ENCODE results near the gene MFAP2. TPM values are rescaled to one million over a fixed set of nuclear protein-coding genes. Genes with fewer than 3 reads are reported as not detected.

MFAP2 gene
- total RNA-seq, 2 experiments from 2014 or later = not detected

DNA sequence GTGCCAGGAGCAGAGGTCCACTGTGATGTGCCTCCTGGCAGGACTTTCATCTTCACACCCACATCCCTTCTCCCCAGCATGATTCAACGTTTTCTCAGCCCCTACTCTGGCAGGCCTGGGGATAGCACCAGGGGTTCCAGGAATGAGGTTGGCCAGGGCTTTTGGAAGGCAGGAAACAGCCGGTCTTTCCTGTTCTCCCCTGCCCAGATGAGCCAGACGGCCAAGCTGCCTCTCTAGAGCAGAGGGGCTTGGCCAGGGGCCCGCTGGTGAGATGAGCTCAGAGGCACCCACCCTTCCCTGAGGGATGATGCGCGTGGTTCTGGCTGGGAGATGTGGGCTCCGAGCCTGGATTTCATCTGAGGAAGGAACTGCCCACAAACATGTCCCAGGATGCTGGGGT, 4.3 kb upstream of the MFAP2 start:
- CTCF ChIA-PET = no interaction called here

DNA sequence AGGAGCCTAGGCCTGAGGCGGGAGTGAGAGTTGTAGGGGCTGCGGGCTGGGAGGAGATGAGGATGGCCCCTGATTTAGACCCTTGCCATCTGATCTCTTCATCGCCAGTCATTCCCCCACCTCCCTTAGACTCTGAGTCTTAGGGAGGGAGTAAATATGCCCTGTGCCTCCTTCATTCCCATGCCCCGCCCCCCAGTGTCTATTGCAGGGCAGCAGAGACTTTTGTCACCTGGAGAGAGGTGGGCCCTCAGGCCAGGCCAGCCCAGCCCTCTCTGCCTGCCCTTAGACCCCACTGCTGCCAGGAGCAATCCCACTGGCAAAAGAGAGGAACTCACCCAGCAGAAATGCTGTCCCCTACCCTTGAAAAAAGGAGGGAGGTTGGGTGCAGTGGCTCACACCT, 3.2 kb upstream of the MFAP2 start:
- POLR2A ChIA-PET = no interaction called here
- CTCF ChIA-PET = no interaction called here

More for the DNA sequence above, 4.3 kb upstream of the MFAP2 start:
- POLR2A ChIA-PET = no interaction called here

DNA sequence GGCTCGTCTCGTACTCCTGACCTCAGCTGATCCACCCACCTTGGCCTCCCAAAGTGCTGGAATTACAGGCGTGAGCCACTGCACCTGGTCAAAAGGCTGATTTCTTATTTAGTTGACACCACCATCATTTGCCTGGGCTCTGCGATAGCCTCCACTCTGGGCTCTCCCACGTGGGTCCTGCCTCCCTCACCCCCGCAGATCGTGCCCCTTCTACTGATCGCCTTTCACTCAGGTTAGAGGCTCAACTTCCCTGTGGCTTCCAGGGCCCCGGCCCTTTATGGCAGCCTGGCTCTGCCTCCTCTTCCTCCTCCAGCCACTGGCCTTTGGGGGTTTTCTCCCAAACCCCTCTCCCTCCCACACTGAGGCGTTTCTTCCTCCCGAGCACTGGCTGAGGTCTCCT, 2.5 kb upstream of the MFAP2 start:
- CTCF ChIA-PET = no interaction called here
- POLR2A ChIA-PET = no interaction called here

DNA sequence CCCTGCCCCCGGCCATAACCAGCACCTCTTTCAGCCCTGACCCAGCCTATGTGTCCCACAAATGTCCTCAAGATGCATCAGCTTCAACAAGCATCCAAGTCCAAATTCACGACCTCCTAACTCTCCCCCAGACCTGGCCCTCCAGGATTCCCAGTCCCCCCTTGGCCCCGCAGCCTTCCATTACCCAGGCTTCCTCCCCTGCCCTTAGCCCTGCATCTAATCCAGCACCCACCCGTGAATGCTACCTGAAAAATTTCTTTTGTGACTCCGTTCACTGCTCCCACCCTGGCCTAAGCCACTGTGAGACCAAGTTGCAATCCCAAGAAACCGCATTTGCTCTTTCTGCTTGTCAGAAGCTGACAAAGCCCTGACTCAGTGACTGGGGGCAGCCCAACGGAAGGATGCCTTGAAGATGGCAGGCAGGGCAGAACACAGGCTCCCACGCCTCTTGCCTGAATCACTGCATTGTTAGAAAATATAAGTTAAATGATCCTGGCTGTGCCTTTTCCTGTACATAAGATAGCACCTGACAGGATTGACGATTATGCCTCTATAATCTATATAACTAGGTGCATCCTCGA, 939 bp upstream of the MFAP2 start:
- CTCF ChIA-PET = interaction anchor here (0.7 kb wide), 1 partner anchor 58 kb away, joined by 3 read pairs; no protein-coding TSS in a partner anchor
- POLR2A ChIA-PET = no interaction called here

DNA sequence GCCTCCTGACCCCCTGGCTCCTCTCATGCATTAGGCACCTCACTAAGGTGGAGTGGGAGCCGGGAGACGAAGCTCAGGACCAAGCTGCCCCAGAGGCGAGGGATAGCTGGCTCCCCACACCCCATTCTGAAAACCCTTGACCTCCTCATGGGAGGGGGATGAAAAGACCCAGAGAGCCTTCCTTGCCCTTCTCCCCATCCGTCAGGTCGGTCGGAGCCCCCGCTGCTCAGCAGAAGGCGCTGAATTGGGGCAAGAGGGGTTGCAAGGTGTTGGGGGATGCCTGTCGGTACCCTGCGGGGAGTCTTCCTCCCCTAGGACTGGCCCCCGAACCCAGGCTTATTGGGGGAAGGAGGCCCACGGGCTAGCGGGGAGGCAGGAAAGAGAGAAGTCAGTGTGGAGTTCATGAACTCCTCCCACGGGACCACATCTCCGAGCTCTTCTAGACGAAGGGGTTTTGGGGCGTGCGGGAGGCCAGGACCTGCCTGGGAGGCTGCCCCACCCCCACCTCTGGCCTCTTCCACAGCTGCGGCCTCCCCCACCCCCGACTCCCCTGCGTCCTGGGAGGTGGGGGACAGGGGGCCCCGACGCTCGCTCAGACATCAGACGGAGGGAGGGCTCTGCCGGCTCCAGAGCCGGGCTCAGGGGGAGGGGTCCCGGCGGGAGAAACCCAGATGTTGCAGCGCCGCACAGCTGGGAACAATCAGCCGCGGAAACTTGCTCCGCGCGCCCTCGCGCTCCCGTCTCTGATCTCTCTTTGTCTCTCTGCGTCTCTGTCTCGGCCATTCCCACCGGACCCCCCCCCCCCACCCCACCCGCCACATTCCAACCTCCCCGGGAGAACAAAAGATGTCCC, 719 bp downstream of the MFAP2 start:
- ChIA-PET CTCF (interaction anchor here (1.1 kb wide), 1 partner anchor 24 kb away, joined by 3 read pairs; no protein-coding TSS in a partner anchor), POLR2A (interaction anchor here (0.6 kb wide), 1 partner anchor 18 kb away, joined by 4 read pairs; no protein-coding TSS in a partner anchor)

DNA sequence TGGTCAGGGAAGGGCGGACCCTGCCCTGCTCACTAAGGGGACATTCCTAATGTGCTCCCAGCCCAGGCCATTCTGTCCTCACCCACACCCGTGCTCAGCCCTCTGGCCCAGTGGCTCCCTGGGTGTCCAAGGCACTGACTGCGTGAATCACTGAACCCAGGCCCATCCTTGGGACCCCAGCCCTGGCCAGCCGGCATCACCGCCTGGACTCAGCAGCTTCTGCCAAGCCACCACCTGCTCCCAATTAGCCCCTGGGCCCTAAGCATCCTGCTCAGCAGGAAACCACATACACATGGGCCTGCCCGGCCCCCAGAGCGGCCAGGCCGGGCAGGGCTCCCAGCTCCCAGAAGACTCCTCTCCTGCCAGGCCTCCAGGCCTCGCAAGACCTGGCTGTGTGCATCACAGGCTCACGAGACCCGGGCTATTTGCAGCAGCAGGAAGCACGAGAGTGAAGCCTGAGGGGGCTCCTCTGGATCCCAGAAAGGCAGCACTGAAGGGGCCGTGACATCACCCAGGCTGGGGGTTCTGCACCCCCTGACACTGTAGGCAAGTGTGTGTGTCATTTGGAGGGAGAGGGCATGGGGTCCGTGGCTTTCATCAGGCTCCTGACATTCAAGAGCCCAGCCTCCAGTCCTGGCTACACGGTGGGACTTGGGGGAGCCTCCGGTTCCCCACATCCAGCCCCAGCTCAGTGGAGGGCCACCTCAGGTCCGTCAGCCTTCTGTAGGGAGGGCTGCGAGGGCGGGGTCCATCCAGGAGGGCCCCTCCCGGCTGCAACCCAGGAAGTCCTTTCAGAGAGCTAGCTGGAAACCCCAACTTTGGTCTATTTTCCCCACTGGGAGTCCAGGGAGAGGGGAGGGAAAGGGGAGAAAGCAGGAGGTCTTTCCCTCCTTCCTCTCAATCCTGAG, 1.6 kb downstream of the MFAP2 start:
- ChIA-PET POLR2A (no interaction called here), CTCF (interaction anchor here (1.1 kb wide), 1 partner anchor 23 kb away, joined by 3 read pairs; no protein-coding TSS in a partner anchor)

DNA sequence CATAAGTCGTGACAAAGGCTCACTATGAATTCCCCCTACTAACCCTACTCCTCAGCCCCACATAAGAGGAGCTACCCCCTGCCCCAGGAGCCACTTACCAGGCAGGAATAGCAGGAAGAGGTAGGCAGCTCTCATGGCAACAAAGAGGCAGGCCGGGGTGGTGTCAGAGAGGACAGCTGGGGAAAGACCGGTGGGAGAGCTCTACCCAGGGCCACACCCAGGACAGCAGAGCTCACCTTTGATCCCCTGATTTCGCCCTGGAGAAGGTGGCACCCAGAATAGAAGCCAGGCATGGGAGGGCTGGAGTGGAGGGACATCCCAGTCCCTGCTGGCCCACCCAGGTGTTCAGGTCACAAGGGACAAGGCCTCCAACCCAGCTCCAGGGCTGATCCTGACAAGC, 2.3 kb downstream of the MFAP2 start:
- CTCF ChIA-PET = no interaction called here
- POLR2A ChIA-PET = no interaction called here

DNA sequence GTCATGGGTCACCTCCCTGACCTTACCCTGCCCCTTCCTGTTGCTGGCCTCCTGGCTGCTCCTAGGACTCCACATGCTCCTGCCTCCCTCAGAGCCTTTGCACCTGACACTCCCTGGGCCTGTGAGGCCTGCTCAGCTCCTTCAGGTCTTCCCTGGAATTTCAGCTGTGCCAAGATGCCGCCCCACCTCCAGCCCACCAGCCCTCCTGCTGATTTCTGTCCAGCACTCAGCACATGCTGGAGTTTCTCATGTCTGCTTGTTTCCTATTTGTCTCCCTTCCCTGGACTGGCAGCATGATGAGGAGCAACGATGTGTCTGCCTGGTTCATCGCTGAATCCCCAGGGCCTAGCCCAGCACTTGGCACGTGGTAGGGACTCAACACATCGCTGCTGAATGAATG, 3.0 kb downstream of the MFAP2 start:
- POLR2A ChIA-PET = no interaction called here
- CTCF ChIA-PET = no interaction called here

DNA sequence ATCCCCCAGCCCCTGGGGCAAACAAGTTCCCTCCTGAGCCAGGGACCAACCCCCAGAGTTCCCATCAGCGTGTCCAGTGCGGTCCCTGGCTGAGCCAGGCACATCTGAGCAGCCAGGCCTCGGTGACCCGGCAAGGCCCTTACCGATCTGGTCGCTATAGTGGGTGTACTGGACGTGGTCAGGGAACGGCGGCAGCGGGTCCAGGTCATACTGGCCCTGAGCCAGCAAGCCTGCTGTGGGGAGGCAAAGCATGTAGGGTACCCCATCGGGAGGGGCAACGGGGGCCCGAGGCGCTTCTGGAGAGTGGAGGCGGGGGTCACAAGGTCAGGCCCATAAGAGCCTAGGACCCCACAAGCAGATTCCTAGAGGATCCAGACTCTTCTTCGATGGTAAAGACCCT, 3.5 kb downstream of the MFAP2 start:
- CTCF ChIA-PET = no interaction called here

DNA sequence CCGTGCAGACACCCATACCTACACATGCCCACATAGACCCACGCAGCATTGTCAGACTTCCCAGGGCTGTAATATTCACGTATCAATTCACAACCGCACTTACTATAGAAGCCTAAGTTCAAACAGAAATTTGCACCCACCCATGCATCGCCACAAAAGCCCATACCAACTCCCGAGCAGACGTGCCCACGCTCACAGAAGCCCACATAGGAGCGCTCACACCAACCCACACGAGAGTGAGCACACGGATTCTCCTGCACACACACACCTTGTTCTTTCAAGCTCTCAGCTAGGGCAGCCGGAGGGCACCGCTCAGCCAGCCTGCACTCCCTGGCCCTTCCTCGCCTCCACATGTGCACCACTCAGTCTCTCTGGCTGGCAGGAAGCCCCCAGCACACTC, 4.6 kb downstream of the MFAP2 start:
- POLR2A ChIA-PET = no interaction called here
- CTCF ChIA-PET = no interaction called here

More for the DNA sequence above, 3.5 kb downstream of the MFAP2 start:
- POLR2A ChIA-PET = no interaction called here

DNA sequence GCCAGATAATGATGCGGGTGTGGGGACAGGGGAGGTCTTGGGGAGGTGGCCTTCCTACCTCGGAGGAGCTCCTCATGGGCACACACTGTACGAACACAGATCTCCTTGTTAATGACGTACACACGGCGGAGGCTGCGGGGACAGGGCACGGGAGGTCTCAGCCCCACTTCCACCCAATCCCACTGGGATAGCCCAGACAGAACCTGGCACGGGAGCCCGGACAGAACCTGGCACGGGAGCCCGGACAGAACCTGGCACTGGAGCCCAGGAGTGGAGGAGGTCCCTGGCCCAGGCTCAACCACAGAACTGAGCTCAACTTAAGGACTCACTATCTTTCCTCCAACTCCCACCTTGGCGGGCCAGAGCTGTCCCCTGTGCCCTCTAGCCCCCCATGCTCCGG, 5.2 kb downstream of the MFAP2 start:
- ChIA-PET CTCF (no interaction called here), POLR2A (no interaction called here)

DNA sequence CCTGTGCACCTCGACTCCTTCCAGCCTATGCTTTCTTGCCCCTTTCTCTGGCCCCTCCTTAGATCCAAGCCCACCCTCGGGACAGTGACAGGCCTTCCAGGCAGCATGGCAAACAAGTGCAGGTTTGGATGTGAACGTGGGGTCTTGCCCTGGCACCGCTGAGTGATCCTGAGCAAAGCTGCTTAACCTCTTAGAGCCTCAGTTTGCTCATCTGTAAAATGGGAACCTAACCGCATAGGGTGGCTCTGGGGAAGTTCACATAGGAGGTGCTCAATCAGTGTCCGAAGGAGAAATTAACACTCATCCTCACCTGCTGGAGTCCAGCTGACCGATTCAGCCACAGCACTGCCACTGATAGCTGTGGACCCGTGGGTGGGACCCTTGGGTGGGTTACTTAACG, 7.2 kb downstream of the MFAP2 start:
- CTCF ChIA-PET = no interaction called here
- POLR2A ChIA-PET = no interaction called here

DNA sequence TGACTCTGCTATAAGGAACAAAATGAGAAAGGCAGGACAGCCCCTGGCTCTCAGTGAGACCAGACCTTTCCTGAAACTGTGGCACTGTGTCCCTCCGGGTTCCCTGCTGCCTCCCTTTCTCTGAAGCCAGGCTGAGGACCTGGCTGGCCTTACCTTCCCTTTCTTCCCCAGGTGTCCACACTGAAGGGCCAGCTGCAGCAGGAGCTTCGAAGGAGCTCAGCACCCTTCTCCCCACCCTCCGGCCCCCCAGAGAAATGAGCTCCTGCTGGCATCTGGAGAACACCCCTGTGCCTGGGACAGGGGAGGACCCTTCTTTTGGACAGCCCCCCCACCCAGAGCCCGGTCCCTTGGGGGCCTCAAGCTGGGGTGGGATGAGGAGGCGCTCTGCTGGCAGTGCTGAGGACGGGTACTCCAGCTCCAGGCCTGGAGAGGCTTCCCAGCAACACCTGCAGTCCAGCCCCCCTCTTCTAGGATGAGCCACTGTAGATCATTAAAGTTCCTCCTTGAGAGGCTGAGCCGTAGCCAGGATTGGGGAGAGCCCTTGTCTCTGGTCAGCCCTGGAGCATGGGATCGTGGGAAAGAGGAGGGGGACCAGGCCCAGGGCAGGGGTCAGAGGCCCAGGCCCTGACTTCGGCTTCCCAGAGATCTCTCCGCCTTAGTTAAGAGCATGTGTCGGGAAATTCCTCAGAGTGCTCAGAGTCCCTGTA, 8.1 kb downstream of the MFAP2 start:
- ChIA-PET POLR2A (no interaction called here), CTCF (no interaction called here)

DNA sequence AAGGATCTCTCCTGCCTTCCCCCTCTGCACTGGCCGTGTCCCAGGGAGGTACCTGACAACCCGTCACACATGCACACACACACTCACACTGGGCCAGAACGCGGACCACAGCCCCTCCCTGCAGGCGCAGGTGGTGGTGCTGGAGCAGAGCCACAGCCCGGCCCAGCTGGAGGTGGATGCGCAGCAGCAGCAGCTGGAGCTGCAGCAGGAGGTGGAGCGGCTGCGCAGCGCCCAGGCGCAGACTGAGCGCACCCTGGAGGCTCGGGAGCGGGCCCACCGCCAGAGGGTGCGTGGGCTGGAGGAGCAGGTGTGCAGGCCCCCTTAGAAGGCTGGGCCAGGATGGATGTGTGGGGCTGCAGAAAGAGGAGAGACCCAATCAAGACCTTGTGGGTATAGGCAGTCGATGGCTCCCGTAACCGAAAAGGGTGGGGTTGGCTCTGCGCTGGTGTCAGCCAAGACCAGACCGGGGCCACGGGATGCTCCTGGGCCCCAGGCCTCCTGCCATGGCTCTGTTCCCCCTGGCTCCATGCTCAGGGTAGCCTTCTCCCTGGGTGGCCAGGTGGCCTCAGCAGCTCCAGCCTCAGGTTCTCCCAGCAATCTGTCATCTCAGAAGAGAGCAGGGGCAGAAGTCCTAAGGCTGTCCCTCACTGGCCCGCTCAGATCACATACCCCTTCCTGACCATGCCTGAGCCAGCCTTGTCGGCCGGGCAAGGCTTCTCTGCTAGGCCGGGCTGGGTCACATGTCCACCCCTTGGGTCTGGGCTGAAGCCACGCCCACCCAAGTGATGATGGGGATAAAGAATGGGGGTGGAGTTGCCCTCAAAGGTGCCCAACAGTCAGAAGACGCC, 8.9 kb downstream of the MFAP2 start:
- ChIA-PET POLR2A (no interaction called here), CTCF (no interaction called here)

DNA sequence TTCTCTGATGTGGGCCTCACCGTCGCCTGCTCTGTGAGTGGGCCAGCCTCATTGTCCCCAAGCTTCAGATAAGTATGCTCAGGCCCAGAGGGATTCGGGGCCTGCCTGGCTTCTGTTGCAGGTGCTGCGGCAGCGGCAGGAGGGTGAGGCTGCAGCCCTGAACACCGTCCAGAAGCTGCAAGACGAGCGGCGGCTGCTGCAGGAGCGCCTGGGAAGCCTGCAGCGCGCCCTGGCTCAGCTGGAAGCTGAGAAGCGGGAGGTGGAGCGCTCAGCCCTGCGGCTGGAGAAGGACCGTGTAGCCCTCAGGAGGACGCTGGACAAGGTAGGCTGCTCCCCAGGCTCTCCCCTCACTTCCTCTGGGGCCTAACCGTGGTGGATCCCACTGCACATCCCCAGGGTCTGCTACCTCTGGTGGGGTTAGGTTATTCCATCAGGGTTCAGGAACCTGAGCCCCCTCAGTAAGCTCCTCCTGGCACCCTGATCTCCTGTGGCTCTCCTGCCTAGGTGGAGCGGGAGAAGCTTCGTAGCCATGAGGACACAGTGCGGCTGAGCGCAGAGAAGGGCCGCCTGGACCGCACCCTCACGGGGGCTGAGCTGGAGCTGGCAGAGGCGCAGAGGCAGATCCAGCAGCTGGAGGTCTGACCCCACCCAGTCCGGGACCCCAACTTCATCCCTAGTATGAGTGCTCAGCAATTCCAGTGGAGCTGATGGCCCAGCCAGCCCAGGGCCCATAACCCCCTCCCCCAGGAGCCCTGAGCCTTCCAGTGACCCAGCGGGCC, 10.1 kb downstream of the MFAP2 start:
- POLR2A ChIA-PET = no interaction called here

DNA sequence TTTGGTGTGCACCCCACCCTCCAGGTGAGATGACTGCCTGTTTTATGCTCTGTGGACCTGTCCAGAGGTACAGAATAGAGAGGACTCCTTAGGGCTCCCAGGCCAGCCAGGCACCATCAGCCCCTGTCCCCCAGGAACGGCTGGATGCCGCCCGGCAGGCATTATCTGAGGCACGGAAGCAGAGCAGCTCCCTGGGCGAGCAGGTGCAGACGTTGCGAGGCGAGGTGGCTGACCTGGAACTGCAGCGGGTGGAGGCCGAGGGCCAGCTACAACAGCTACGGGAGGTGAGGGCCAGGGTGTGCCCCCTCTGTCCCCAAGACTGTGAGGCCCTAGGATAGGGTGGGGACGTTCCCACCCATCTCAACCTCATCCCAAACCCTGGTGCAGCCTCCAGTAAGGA, 10.8 kb downstream of the MFAP2 start:
- POLR2A ChIA-PET = no interaction called here
- CTCF ChIA-PET = no interaction called here

More for the DNA sequence above, 10.1 kb downstream of the MFAP2 start:
- CTCF ChIA-PET = no interaction called here

DNA sequence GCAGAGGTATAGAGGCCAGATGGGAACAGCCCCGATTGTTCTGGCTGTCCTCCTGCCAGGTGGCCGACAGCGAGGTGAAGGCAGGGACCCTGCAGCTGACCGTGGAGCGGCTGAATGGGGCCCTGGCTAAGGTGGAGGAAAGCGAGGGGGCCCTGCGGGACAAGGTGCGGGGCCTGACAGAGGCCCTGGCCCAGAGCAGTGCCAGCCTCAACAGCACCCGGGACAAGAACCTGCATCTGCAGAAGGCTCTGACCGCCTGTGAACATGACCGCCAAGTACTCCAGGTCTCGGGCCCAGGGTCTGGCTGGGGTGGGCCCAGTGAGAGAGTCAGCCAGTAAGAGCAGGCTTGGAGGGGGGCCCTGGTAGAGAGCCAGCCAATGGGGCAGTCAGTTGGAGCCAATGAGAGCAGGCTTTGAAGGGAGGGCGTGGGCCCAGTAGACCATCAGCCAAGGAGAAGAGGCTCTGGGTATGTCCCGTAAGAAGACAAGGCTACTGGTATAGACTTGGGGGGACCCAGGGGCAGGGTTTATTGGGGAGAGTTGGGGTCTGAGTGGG, 11.3 kb downstream of the MFAP2 start:
- ChIA-PET CTCF (no interaction called here), POLR2A (no interaction called here)

DNA sequence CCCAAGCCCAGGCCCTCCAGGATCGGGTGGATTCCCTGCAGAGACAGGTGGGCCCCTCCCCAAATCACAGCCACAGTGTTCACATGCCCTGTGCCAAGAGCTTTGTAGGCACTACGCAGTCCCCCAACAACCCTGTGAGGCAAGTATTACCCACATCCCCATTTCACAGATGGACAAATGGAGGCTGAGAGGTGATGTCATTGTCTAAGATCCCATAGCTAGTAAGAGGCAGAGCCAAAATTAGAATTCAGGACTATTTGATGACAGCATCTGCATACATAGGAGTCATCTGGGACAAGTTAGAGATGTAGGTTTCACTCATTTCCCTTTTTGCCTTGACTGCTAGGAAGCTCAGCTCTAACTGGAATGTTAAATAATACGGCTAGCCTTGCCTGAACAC, 12.0 kb downstream of the MFAP2 start:
- POLR2A ChIA-PET = no interaction called here
- CTCF ChIA-PET = no interaction called here
